Measurements from ENCODE around the gene CALR. TPM values are rescaled to one million over a fixed set of nuclear protein-coding genes. Genes with fewer than 3 reads are reported as not detected.
"Not testable (repeated sequence)": the region's sequence is repeated elsewhere in the genome, so short reads cannot be mapped to it uniquely, and the experiment has no call there.

Gene CALR
- total RNA-seq, 1 experiment from 2014 or later: 1,790 TPM

- DNase-seq (ENCODE audit: low spot score): peak; percentile 81
Measured at GRCh38 chr19:12952488-12953137, 14.2 kb downstream of the CALR start.

- no peak for DNase-seq (ENCODE audit: low spot score)
Measured at GRCh38 chr19:12953138-12953798, 14.9 kb downstream of the CALR start.

GRCh38 chr19:12953799-12954611 lies 15.6 kb downstream of the CALR start:
- DNase-seq (ENCODE audit: low spot score): no peak

GRCh38 chr19:12954612-12954962 lies 16.2 kb downstream of the CALR start:
- DNase-seq (ENCODE audit: low spot score): no peak

GRCh38 chr19:12955575-12955974 lies 17.2 kb downstream of the CALR start:
- DNase-seq (ENCODE audit: low spot score): not testable (repeated sequence)

- no peak for DNase-seq (ENCODE audit: low spot score)
Measured at GRCh38 chr19:12955996-12956395, 17.6 kb downstream of the CALR start.

- peak; percentile 67 for DNase-seq (ENCODE audit: low spot score)
Measured at GRCh38 chr19:12956446-12957388, 18.3 kb downstream of the CALR start, which contains the start of gene GADD45GIP1. Gene GADD45GIP1 (minus strand): TSS chr19:12957223. CDS start chr19:12957212, 11 bp downstream.

GRCh38 chr19:12957389-12957952 lies 19.1 kb downstream of the CALR start:
- DNase-seq (ENCODE audit: low spot score): not testable (repeated sequence)

- no peak for DNase-seq (ENCODE audit: low spot score)
Measured at GRCh38 chr19:12959481-12959880, 21.1 kb downstream of the CALR start.

- peak; percentile 69 for DNase-seq (ENCODE audit: low spot score)
Measured at GRCh38 chr19:12965017-12965811, 26.8 kb downstream of the CALR start.

GRCh38 chr19:12965812-12966135 lies 27.4 kb downstream of the CALR start:
- DNase-seq (ENCODE audit: low spot score): no peak

- DNase-seq (ENCODE audit: low spot score): no peak
Measured at GRCh38 chr19:12967907-12968306, 29.5 kb downstream of the CALR start.

GRCh38 chr19:12969292-12969988 lies 31.0 kb downstream of the CALR start, which contains the start of gene DAND5:
Gene DAND5 (plus strand): TSS chr19:12969576. CDS start chr19:12969661, 85 bp downstream.
- no peak for DNase-seq (ENCODE audit: low spot score)

GRCh38 chr19:12970070-12970820 lies 31.8 kb downstream of the CALR start:
- DNase-seq (ENCODE audit: low spot score): no peak

GRCh38 chr19:12973236-12973635 lies 34.8 kb downstream of the CALR start:
- no peak for DNase-seq (ENCODE audit: low spot score)

GRCh38 chr19:12974301-12975220 lies 36.2 kb downstream of the CALR start:
- DNase-seq (ENCODE audit: low spot score): no peak

GRCh38 chr19:12975221-12975741 lies 36.9 kb downstream of the CALR start:
- no peak for DNase-seq (ENCODE audit: low spot score)

GRCh38 chr19:12976109-12976508 lies 37.7 kb downstream of the CALR start:
- DNase-seq (ENCODE audit: low spot score): not testable (repeated sequence)
